ENCODE results near the gene NFIX. TPM values are rescaled to one million over a fixed set of nuclear protein-coding genes. Genes with fewer than 3 reads are reported as not detected.

NFIX gene
- total and polyA plus RNA-seq, 2 donors (not counting 1 experiment from before 2014, with no cell fraction given), result 35.7 to 74.8 TPM

DNA sequence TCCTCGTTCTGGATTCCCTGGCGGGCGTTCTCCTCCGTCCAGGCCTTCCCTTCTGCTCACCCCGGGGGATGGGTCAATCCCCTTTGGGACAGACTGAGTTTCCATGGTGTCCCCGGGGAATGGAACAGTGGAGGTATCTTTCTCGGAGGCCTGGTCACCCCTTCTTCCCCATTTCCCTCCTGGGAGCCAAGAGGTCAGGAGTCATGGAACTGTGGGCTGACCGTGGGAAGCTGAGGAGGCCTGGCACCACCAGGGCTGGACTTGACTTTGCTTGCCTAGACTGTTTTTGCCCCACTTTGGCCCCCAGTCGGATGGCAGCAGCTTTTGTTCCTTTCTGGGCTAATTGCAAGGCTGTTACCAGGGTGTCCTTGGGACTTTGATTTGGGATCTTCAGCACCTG, 124.8 kb downstream of the NFIX start:
- TF ChIP-seq EZH2 (IDR thresholded peaks at IDR 0.05; ENCODE audit: low read length, missing control alignments) (no peak), CTCF (conservative IDR thresholded peaks at IDR 0.05 in 1 of 2, IDR thresholded peaks at IDR 0.05 in 1 of 2; ENCODE audit: low read depth in 1 of 2, low read length in 2 of 2) (no peak)
- Histone ChIP-seq H2AFZ (ENCODE audit: low read length) (no peak overlapping the region), H3K36me3 (ENCODE audit: control insufficient read depth, insufficient read depth, low read length) (peaks cover 4% of the 10 kb centered on the region), H3K9ac (ENCODE audit: insufficient read depth, low read length) (no peak overlapping the region), H4K20me1 (ENCODE audit: control insufficient read depth, extremely low read depth, insufficient read depth, low read length) (peaks cover 1% of the 10 kb centered on the region), H3K4me3 (replicated peaks in 1 of 4; ENCODE audit: control extremely low read depth in 1 of 4, insufficient read depth in 1 of 4, low read depth in 3 of 4, low read length in 4 of 4) (peak overlapping the region in 3 of 4 experiments; percentile 12 to 91 (median 19)), H3K27ac (ENCODE audit: insufficient read depth, low read length) (peak overlapping the region; percentile 57), H3K4me1 (ENCODE audit: control insufficient read depth, extremely low read depth, insufficient read depth, low read length) (peaks cover 16% of the 10 kb centered on the region), H3K79me2 (ENCODE audit: control insufficient read depth, insufficient read depth, low read length) (peaks cover 76% of the 10 kb centered on the region), H3K27me3 (ENCODE audit: control insufficient read depth, insufficient read depth, low read length) (no peaks in the 10 kb centered on the region), H3K4me2 (ENCODE audit: extremely low read depth, insufficient read depth, low read length) (no peak overlapping the region), H3K9me3 (ENCODE audit: control insufficient read depth, insufficient read depth, low read depth, low read length) (no peaks in the 10 kb centered on the region)
- no peak for DNase-seq (ENCODE audit: low read depth in 2 of 2)

GRCh38 chr19:13120817-13121216, 125.5 kb downstream of the NFIX start:
- peaks cover 73% of the 10 kb centered on the region for H3K79me2 ChIP-seq (ENCODE audit: control insufficient read depth, insufficient read depth, low read length)
- H3K4me3 ChIP-seq (replicated peaks in 1 of 4; ENCODE audit: control extremely low read depth in 1 of 4, insufficient read depth in 1 of 4, low read depth in 3 of 4, low read length in 4 of 4), result peak overlapping the region in 2 of 4 experiments; percentile 1 to 91
- peak overlapping the region; percentile 39 for H3K27ac ChIP-seq (ENCODE audit: insufficient read depth, low read length)
- no peaks in the 10 kb centered on the region for H3K27me3 ChIP-seq (ENCODE audit: control insufficient read depth, insufficient read depth, low read length)
- H3K4me2 ChIP-seq (ENCODE audit: extremely low read depth, insufficient read depth, low read length), result peak overlapping the region; percentile 30
- H3K4me1 ChIP-seq (ENCODE audit: control insufficient read depth, extremely low read depth, insufficient read depth, low read length), result peaks cover 14% of the 10 kb centered on the region
- H2AFZ ChIP-seq (ENCODE audit: low read length), result no peak overlapping the region
- TF ChIP-seq EZH2 (IDR thresholded peaks at IDR 0.05; ENCODE audit: low read length, missing control alignments) (no peak), CTCF (conservative IDR thresholded peaks at IDR 0.05 in 1 of 2, IDR thresholded peaks at IDR 0.05 in 1 of 2; ENCODE audit: low read depth in 1 of 2, low read length in 2 of 2) (no peak)
- H3K9me3 ChIP-seq (ENCODE audit: control insufficient read depth, insufficient read depth, low read depth, low read length), result no peaks in the 10 kb centered on the region
- no peak overlapping the region for H3K9ac ChIP-seq (ENCODE audit: insufficient read depth, low read length)
- peaks cover 1% of the 10 kb centered on the region for H4K20me1 ChIP-seq (ENCODE audit: control insufficient read depth, extremely low read depth, insufficient read depth, low read length)
- H3K36me3 ChIP-seq (ENCODE audit: control insufficient read depth, insufficient read depth, low read length), result peaks cover 4% of the 10 kb centered on the region
- DNase-seq (ENCODE audit: low read depth in 2 of 2), result peak; percentile 19 to 75

DNA sequence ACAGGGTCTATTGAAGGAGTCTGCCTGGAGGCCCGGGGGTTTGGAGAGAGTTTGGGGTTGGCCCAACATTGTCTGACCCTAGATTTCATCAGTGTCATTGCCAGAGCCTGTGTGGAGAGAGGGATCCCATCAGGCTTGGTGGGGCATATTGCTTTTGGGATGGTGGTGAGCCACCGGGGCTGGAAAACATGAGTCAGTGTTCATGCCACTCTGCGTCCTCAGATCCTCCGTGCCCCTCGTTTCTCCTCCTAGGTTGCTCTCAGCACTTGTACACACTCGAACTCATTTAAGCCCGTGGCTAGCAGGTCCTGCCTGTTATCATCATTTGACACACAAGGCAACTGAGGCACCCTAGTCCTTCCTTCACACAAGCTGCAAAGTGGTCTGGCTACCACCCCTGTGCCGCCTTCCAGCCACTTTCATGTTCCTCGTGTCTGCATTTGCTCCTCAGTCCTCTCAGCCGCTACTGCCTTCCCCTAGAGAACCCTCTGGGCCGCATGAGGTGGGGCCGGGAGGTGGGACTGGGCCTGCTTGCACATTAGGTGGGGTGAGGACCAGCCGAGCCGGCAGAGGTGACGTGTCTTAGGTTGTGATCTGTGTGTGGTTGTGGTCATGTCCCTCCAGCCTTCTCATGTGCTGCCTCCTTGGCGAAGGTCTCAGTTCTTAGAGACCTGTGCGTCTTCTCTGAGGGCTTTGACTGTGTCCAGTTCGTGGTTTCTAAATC, 126.4 kb downstream of the NFIX start:
- no peak overlapping the region for H2AFZ ChIP-seq (ENCODE audit: low read length)
- DNase-seq (ENCODE audit: low read depth in 2 of 2), result no peak
- H3K27ac ChIP-seq (ENCODE audit: insufficient read depth, low read length), result peak overlapping the region; percentile 39
- no peaks in the 10 kb centered on the region for H3K9me3 ChIP-seq (ENCODE audit: control insufficient read depth, insufficient read depth, low read depth, low read length)
- no peak overlapping the region for H3K4me3 ChIP-seq (replicated peaks in 1 of 4; ENCODE audit: control extremely low read depth in 1 of 4, insufficient read depth in 1 of 4, low read depth in 3 of 4, low read length in 4 of 4)
- peaks cover 14% of the 10 kb centered on the region for H3K4me1 ChIP-seq (ENCODE audit: control insufficient read depth, extremely low read depth, insufficient read depth, low read length)
- peaks cover 6% of the 10 kb centered on the region for H3K36me3 ChIP-seq (ENCODE audit: control insufficient read depth, insufficient read depth, low read length)
- TF ChIP-seq CTCF (conservative IDR thresholded peaks at IDR 0.05 in 1 of 2, IDR thresholded peaks at IDR 0.05 in 1 of 2; ENCODE audit: low read depth in 1 of 2, low read length in 2 of 2) (no peak), EZH2 (IDR thresholded peaks at IDR 0.05; ENCODE audit: low read length, missing control alignments) (no peak)
- H4K20me1 ChIP-seq (ENCODE audit: control insufficient read depth, extremely low read depth, insufficient read depth, low read length), result peaks cover 1% of the 10 kb centered on the region
- no peaks in the 10 kb centered on the region for H3K27me3 ChIP-seq (ENCODE audit: control insufficient read depth, insufficient read depth, low read length)
- no peak overlapping the region for H3K9ac ChIP-seq (ENCODE audit: insufficient read depth, low read length)
- no peak overlapping the region for H3K4me2 ChIP-seq (ENCODE audit: extremely low read depth, insufficient read depth, low read length)
- peaks cover 75% of the 10 kb centered on the region for H3K79me2 ChIP-seq (ENCODE audit: control insufficient read depth, insufficient read depth, low read length)
